IMR-90 (cell line): ENCODE results near the gene GJA5. TPM values are rescaled to one million over a fixed set of nuclear protein-coding genes. Genes with fewer than 3 reads are reported as not detected.

Source experiments
- ATAC-seq: fragments of 200-7000 bp; cut with Tn5 transposase; 2 replicates; pipeline ENCODE4 v1.9.1; 2020; ENCODE audit warnings: low read depth, mild to moderate bottlenecking, moderate library complexity
- BruUV-seq: library from RNA; stranded (reverse); fragments of 400-500 nt; replicated peaks from 2 replicates; lab custom pipeline; 2021; lab: Mats Ljungman, UMichigan
- CTCF ChIA-PET: fragments of 300-600 bp; formaldehyde crosslinking; extraction: SDS; loops from one replicate; lab custom pipeline; 2021; ENCODE audit warnings: antibody characterized with exemption; lab: Yijun Ruan, JAX
- POLR2A ChIA-PET: fragments of 300-600 bp; sonication (Branson Sonifier 250); formaldehyde crosslinking; loops from one replicate; lab custom pipeline; 2022; ENCODE audit warnings: antibody characterized with exemption; ENCODE audit not compliant: unreplicated experiment; lab: Charles Lee
- DNase-seq: peaks from one replicate; pipeline ENCODE4 v3.0.0; 2013
- H2AFZ ChIP-seq: replicated peaks from 2 replicates; pipeline ENCODE3; 2013; ENCODE audit warnings: low read length, mild to moderate bottlenecking; ENCODE audit not compliant: poor library complexity
- H2AK5ac ChIP-seq: 2 replicates; pipeline ENCODE4 v1.6.1; 2013; ENCODE audit warnings: low read depth, low read length, inconsistent platforms
- H2AK9ac ChIP-seq: replicated peaks from 2 replicates; pipeline ENCODE3; 2013; ENCODE audit warnings: mild to moderate bottlenecking, low read depth, low read length, moderate library complexity; ENCODE audit not compliant: poor library complexity
- H2BK120ac ChIP-seq: 2 replicates; pipeline ENCODE4 v1.6.1; 2013; ENCODE audit warnings: low read depth, low read length, inconsistent platforms
- H2BK15ac ChIP-seq: 3 replicates; pipeline ENCODE4 v1.6.1; 2013; ENCODE audit warnings: low read depth, low read length, inconsistent platforms
- H2BK20ac ChIP-seq: 2 replicates; pipeline ENCODE4 v1.6.1; 2013; ENCODE audit warnings: low read depth, mild to moderate bottlenecking, inconsistent platforms, low read length, moderate library complexity
- H2BK5ac ChIP-seq: 2 replicates; pipeline ENCODE4 v1.6.1; 2013; ENCODE audit warnings: mild to moderate bottlenecking, low read depth, low read length, inconsistent platforms; ENCODE audit not compliant: poor library complexity, severe bottlenecking
- H3K14ac ChIP-seq: replicated peaks from 2 replicates; pipeline ENCODE4 v1.6.1; 2013; ENCODE audit warnings: low read depth, low read length, inconsistent platforms
- H3K18ac ChIP-seq: 2 replicates; pipeline ENCODE4 v1.6.1; 2013; ENCODE audit warnings: low read depth, low read length, control low read depth
- H3K23ac ChIP-seq: 2 replicates; pipeline ENCODE4 v1.6.1; 2013; ENCODE audit warnings: low read depth, low read length, inconsistent platforms
- H3K27ac ChIP-seq: 2 replicates; pipeline ENCODE4 v1.5.1; 2013; ENCODE audit warnings: mild to moderate bottlenecking, control low read depth, low read length; ENCODE audit not compliant: insufficient read depth
- H3K27me3 ChIP-seq: 2 replicates; pipeline ENCODE4 v1.6.1; 2013; ENCODE audit warnings: low read length; ENCODE audit not compliant: control insufficient read depth, insufficient read depth
- H3K36me3 ChIP-seq: 2 replicates; pipeline ENCODE4 v1.6.1; 2013; ENCODE audit warnings: low read length, mixed read lengths; ENCODE audit not compliant: control insufficient read depth, insufficient read depth
- H3K4ac ChIP-seq: 2 replicates; pipeline ENCODE4 v1.6.1; 2013; ENCODE audit warnings: low read depth, low read length, inconsistent platforms
- H3K4me1 ChIP-seq: 2 replicates; pipeline ENCODE4 v1.6.1; 2013; ENCODE audit warnings: low read length, mixed read lengths; ENCODE audit not compliant: control insufficient read depth, insufficient read depth
- H3K4me2 ChIP-seq: 2 replicates; pipeline ENCODE4 v1.6.1; 2013; ENCODE audit warnings: low read depth, mild to moderate bottlenecking, control low read depth, low read length, moderate library complexity
- H3K4me3 ChIP-seq: 2 replicates; pipeline ENCODE4 v1.5.1; 2013; ENCODE audit warnings: low read depth, mild to moderate bottlenecking, control low read depth, low read length, moderate library complexity; ENCODE audit not compliant: insufficient read depth
- H3K56ac ChIP-seq: 2 replicates; pipeline ENCODE4 v1.6.1; 2013; ENCODE audit warnings: low read length, inconsistent platforms; ENCODE audit not compliant: insufficient read depth; ENCODE audit errors: extremely low read depth
- H3K79me1 ChIP-seq, 2 experiments: 2 replicates each; pipeline ENCODE4 v1.6.1; 2013; ENCODE audit warnings: low read length in 2 of 2, inconsistent platforms in 1 of 2, low read depth in 1 of 2
- H3K9ac ChIP-seq: 2 replicates; pipeline ENCODE4 v1.6.1; 2013; ENCODE audit warnings: low read depth, low read length, control low read depth
- H3K9me1 ChIP-seq: 2 replicates; pipeline ENCODE4 v1.6.1; 2013; ENCODE audit warnings: low read length, inconsistent platforms; ENCODE audit not compliant: insufficient read depth
- H3K9me3 ChIP-seq: 2 replicates; pipeline ENCODE4 v1.6.1; 2013; ENCODE audit warnings: low read length; ENCODE audit not compliant: control insufficient read depth, insufficient read depth
- H4K20me1 ChIP-seq: 2 replicates; pipeline ENCODE4 v1.6.1; 2013; ENCODE audit warnings: low read length, inconsistent platforms; ENCODE audit not compliant: insufficient read depth
- H4K5ac ChIP-seq: 2 replicates; pipeline ENCODE4 v1.6.1; 2013; ENCODE audit warnings: mild to moderate bottlenecking, low read depth, low read length, control low read depth
- H4K8ac ChIP-seq, 2 experiments: 2 replicates each; pipeline ENCODE4 v1.6.1; 2013; ENCODE audit warnings: low read depth in 2 of 2, low read length in 2 of 2, control low read depth in 1 of 2, inconsistent platforms in 1 of 2
- H4K91ac ChIP-seq: 2 replicates; pipeline ENCODE4 v1.6.1; 2013; ENCODE audit warnings: low read depth, low read length, inconsistent platforms; ENCODE audit not compliant: insufficient read depth
- CEBPB ChIP-seq: IDR thresholded peaks from 2 replicates; pipeline ENCODE4 v1.6.1; 2012; ENCODE audit warnings: low read depth, low read length, improper control_type of control experiment
- MAZ ChIP-seq: IDR thresholded peaks from 2 replicates; pipeline ENCODE4 v1.6.1; 2012; ENCODE audit warnings: low read depth, mild to moderate bottlenecking, low read length, improper control_type of control experiment, moderate library complexity, borderline replicate concordance
- MXI1 ChIP-seq: IDR thresholded peaks from 2 replicates; pipeline ENCODE4 v1.6.1; 2012; ENCODE audit warnings: low read depth, mild to moderate bottlenecking, low read length, moderate library complexity, borderline replicate concordance
- NFE2L2 ChIP-seq: fragments of 150-350 bp; IDR thresholded peaks from 2 replicates; pipeline ENCODE4 v1.6.1; 2016; ENCODE audit warnings: low read depth, mild to moderate bottlenecking, low read length
- SMC3 ChIP-seq: fragments of 150-350 bp; IDR thresholded peaks from 2 replicates; pipeline ENCODE4 v1.6.1; 2016; ENCODE audit warnings: low read depth, mild to moderate bottlenecking, antibody characterized with exemption, low read length, moderate library complexity
- WGBS, 2 experiments: methylation state at CpG; one replicate each; pipeline versions ENCODE4 v1.1.5 to v1.1.7; 2013; ENCODE audit warnings: missing lambda C conversion rate in 2 of 2; ENCODE audit not compliant: insufficient read length in 1 of 2; ENCODE audit errors: extremely low coverage in 2 of 2; 5-methylcytosine and 5-hydroxymethylcytosine counted together
- dilution Hi-C: fragments of 300-500 bp; cut with HindIII; formaldehyde crosslinking; loops from one replicate; pipeline ENCODE4 v1.14.3; 2018; ENCODE audit warnings: low sequenced_read_pairs; ENCODE audit not compliant: unreplicated experiment
- in situ Hi-C: fragments of 300-500 bp; cut with MboI; formaldehyde crosslinking; loops from 3 replicates; pipeline ENCODE4 v1.14.3; 2019; ENCODE audit warnings: low sequenced_read_pairs, inconsistent platforms, mixed read lengths
- intact Hi-C: fragments of 100-400 bp; cut with micrococcal nuclease; formaldehyde crosslinking; loops from 2 replicates; pipeline ENCODE4 v1.10.0; 2022
- polyA plus RNA-seq, 3 experiments: library from polyadenylated mRNA; depleted of rRNA; stranded (reverse); fragments of >200 nt; gene quantifications; 2 replicates each; pipeline ENCODE4 v1.2.3, GENCODE V29; 2012; ENCODE audit warnings: low replicate concordance in 1 of 3
- total RNA-seq: library from RNA; depleted of rRNA; stranded (reverse); fragments of >200 nt; gene quantifications from 2 replicates; pipeline ENCODE4 v1.2.3, GENCODE V29; 2012

The GJA5 gene
- total and polyA plus RNA-seq, 2 of the 4 experiments (the other 2 are of a cell fraction) = not detected

GRCh38 chr1:147720557-147720956 is 39.8 kb downstream of the GJA5 start:
- in situ Hi-C loops (no loop called here), intact Hi-C loops (no loop called here), dilution Hi-C loops (no loop called here)
- ChIA-PET POLR2A (no interaction called here), CTCF (no interaction called here)
- no peak overlapping the region for H3K4ac ChIP-seq
- DNase-seq (no peak), ATAC-seq (no peak)
- H3K79me1 ChIP-seq = no peaks in the 10 kb centered on the region
- no peaks in the 10 kb centered on the region for H3K4me1 ChIP-seq
- no peaks in the 10 kb centered on the region; the same call in 1 of the 2 replicates for H3K27me3 ChIP-seq
- WGBS, 2 experiments = 75% methylated on average over 3 of the region's 4 CpGs; no CpG with 5 or more reads in 1 of the 2 experiments
- no peak overlapping the region for H3K4me3 ChIP-seq
- no peaks in the 10 kb centered on the region for H4K20me1 ChIP-seq
- H3K9ac ChIP-seq = no peak overlapping the region
- no peak overlapping the region for H4K8ac ChIP-seq
- no peak overlapping the region for H3K27ac ChIP-seq
- no peak overlapping the region for H3K14ac ChIP-seq
- no peak overlapping the region for H4K91ac ChIP-seq
- no peak overlapping the region for H3K4me2 ChIP-seq
- H2BK20ac ChIP-seq = no peak overlapping the region
- no peak overlapping the region for H2AFZ ChIP-seq
- no TSS peak for BruUV-seq
- no peaks in the 10 kb centered on the region for H3K36me3 ChIP-seq
- H4K5ac ChIP-seq = no peak overlapping the region
- no peak overlapping the region for H2AK5ac ChIP-seq
- H2BK120ac ChIP-seq = no peak overlapping the region
- H3K18ac ChIP-seq = no peak overlapping the region
- no peak overlapping the region for H2BK15ac ChIP-seq
- no peaks in the 10 kb centered on the region for H3K9me3 ChIP-seq
- no peak overlapping the region for H3K23ac ChIP-seq
- H2BK5ac ChIP-seq = no peak overlapping the region
- no peak for TF ChIP-seq MAZ
- no peak for TF ChIP-seq CEBPB
- TF ChIP-seq MXI1 = no peak
- TF ChIP-seq NFE2L2 = no peak
- no peak for TF ChIP-seq SMC3
- no peak overlapping the region for H2AK9ac ChIP-seq
- H3K9me1 ChIP-seq = no peaks in the 10 kb centered on the region
- no peak overlapping the region for H3K56ac ChIP-seq
